PC-9 (cell line): ENCODE measurements around the gene CACHD1.

Source experiments
- CTCF ChIP-seq: fragments of 200-600 bp; sonication (generic); conservative IDR thresholded peaks from 2 replicates; pipeline ENCODE4 v1.6.1; 2017; ENCODE audit warnings: mixed run types, antibody characterized with exemption, mild to moderate bottlenecking, moderate library complexity
- EZH2 ChIP-seq: fragments of 200-600 bp; sonication (generic); IDR thresholded peaks from 2 replicates; pipeline ENCODE4 v1.8.0; 2017; ENCODE audit warnings: antibody characterized with exemption, low read depth

- TF ChIP-seq CTCF = no peak
- no peak for TF ChIP-seq EZH2
These were observed 241.3 kb downstream of the CACHD1 start for GRCh38 chr1:64711266-64711665.
